Activated naive CD4-positive, alpha-beta T cell treated with anti-CD3 and anti-CD28 coated beads, Interleukin-2, amount 10 ng/mL, durations not matched to agents 7 days and 5 days (primary cell): Measurements from ENCODE around the gene QPCTL.
A peak's percentile ranks its signal among the peaks of the same experiment; 100 is the strongest.
"Not testable (repeated sequence)": the region's sequence is repeated elsewhere in the genome, so short reads cannot be mapped to it uniquely, and the experiment has no call there.

Experiments used
- CTCF ChIA-PET: fragments of 350-600 bp; sonication (Branson Sonifier 250); formaldehyde crosslinking; loops from one replicate; lab custom pipeline; 2021; ENCODE audit warnings: antibody characterized with exemption; lab: Charles Lee
- DNase-seq: peaks from one replicate; pipeline ENCODE4 v3.0.0-alpha.2; 2020
- H3K27ac Mint-ChIP-seq: one replicate; pipeline ENCODE4 v1.8.0; 2021; ENCODE audit warnings: mild to moderate bottlenecking, moderate library complexity, mixed read lengths
- H3K27me3 Mint-ChIP-seq: one replicate; pipeline ENCODE4 v1.8.0; 2021; ENCODE audit warnings: mild to moderate bottlenecking, mixed read lengths
- H3K36me3 Mint-ChIP-seq: one replicate; pipeline ENCODE4 v1.8.0; 2021; ENCODE audit warnings: mixed read lengths
- H3K4me1 Mint-ChIP-seq: one replicate; pipeline ENCODE4 v1.8.0; 2021; ENCODE audit warnings: mixed read lengths
- H3K4me3 Mint-ChIP-seq: one replicate; pipeline ENCODE4 v1.8.0; 2021; ENCODE audit warnings: mild to moderate bottlenecking, moderate library complexity, mixed read lengths
- H3K9me3 Mint-ChIP-seq: one replicate; pipeline ENCODE4 v1.8.0; 2021; ENCODE audit warnings: mixed read lengths

The QPCTL gene

GRCh38 chr19:45685045-45685444, 7.4 kb upstream of the QPCTL start:
- H3K27ac Mint-ChIP-seq, H3K4me3 Mint-ChIP-seq, H3K27me3 Mint-ChIP-seq, H3K9me3 Mint-ChIP-seq, DNase-seq, CTCF ChIA-PET: not testable (repeated sequence)
- Mint-ChIP-seq H3K4me1 (peaks cover 14% of the 10 kb centered on the region), H3K36me3 (peaks cover 22% of the 10 kb centered on the region)

GRCh38 chr19:45687599-45687998, 4.9 kb upstream of the QPCTL start:
- peaks cover 23% of the 10 kb centered on the region for H3K36me3 Mint-ChIP-seq
- no peak overlapping the region for H3K4me3 Mint-ChIP-seq
- DNase-seq, result no peak
- no peak overlapping the region for H3K27ac Mint-ChIP-seq
- H3K4me1 Mint-ChIP-seq, result peaks cover 15% of the 10 kb centered on the region
- no peaks in the 10 kb centered on the region for H3K27me3 Mint-ChIP-seq
- CTCF ChIA-PET, result interaction anchor here (1.4 kb wide), 1 partner anchor 10 kb away, joined by 5 read pairs; no protein-coding TSS in a partner anchor
- no peaks in the 10 kb centered on the region for H3K9me3 Mint-ChIP-seq

- no peaks in the 10 kb centered on the region for H3K27me3 Mint-ChIP-seq
- H3K36me3 Mint-ChIP-seq, result peaks cover 26% of the 10 kb centered on the region
- H3K4me1 Mint-ChIP-seq, result peaks cover 26% of the 10 kb centered on the region
Observed at GRCh38 chr19:45691516-45692186, 815 bp upstream of the QPCTL start, which contains the start of gene SNRPD2. SNRPD2 (minus strand) TSS chr19:45691953; CDS start chr19:45691888, 65 bp downstream.

GRCh38 chr19:45693106-45693788, 781 bp downstream of the QPCTL start:
- DNase-seq, result peak; percentile 86
- no peaks in the 10 kb centered on the region for H3K27me3 Mint-ChIP-seq
- peak overlapping the region; percentile 93 for H3K4me3 Mint-ChIP-seq
- H3K4me1 Mint-ChIP-seq, result peaks cover 26% of the 10 kb centered on the region
- peak overlapping the region; percentile 92 for H3K27ac Mint-ChIP-seq
- CTCF ChIA-PET, result interaction anchor here (0.7 to 5.0 kb wide), 18 partner anchors 10 to 254 kb away, joined by 3 to 43 read pairs (median 4); partner anchors contain the start of genes FBXO46 and SIX5
- H3K36me3 Mint-ChIP-seq, result peaks cover 23% of the 10 kb centered on the region
- no peaks in the 10 kb centered on the region for H3K9me3 Mint-ChIP-seq

More at GRCh38 chr19:45691516-45692186, 815 bp upstream of the QPCTL start, which contains the start of gene SNRPD2:
- Mint-ChIP-seq H3K27ac (peak within 1 kb of the TSS; percentile 92), H3K4me3 (peak within 1 kb of the TSS; percentile 93), H3K9me3 (no peaks in the 10 kb centered on the region)
- DNase-seq, result peak; percentile 94
- CTCF ChIA-PET, result interaction anchor here (0.8 to 5.0 kb wide), 9 partner anchors 8 to 253 kb away, joined by 3 to 43 read pairs (median 4); partner anchors contain the start of gene SIX5

GRCh38 chr19:45701676-45702075, 9.2 kb downstream of the QPCTL start:
- H3K27me3 Mint-ChIP-seq, result no peaks in the 10 kb centered on the region
- CTCF ChIA-PET, result interaction anchor here (8.1 kb wide), 1 partner anchor 8 kb away, joined by 43 read pairs; the partner anchor contains the start of gene QPCTL
- peaks cover 10% of the 10 kb centered on the region for H3K4me1 Mint-ChIP-seq
- peak overlapping the region; percentile 5 for H3K27ac Mint-ChIP-seq
- DNase-seq, result no peak
- no peaks in the 10 kb centered on the region for H3K9me3 Mint-ChIP-seq
- H3K4me3 Mint-ChIP-seq, result no peak overlapping the region
- H3K36me3 Mint-ChIP-seq, result peaks cover 13% of the 10 kb centered on the region

- H3K4me1 Mint-ChIP-seq, result peaks cover 12% of the 10 kb centered on the region
- H3K9me3 Mint-ChIP-seq, result no peaks in the 10 kb centered on the region
- CTCF ChIA-PET, result interaction anchor here (8.1 kb wide), 1 partner anchor 11 kb away, joined by 43 read pairs; the partner anchor contains the start of gene QPCTL
- H3K27ac Mint-ChIP-seq, result no peak overlapping the region
- H3K36me3 Mint-ChIP-seq, result peaks cover 17% of the 10 kb centered on the region
- no peak overlapping the region for H3K4me3 Mint-ChIP-seq
- no peaks in the 10 kb centered on the region for H3K27me3 Mint-ChIP-seq
- no peak for DNase-seq
Observed at GRCh38 chr19:45705115-45705514, 12.6 kb downstream of the QPCTL start.

- Mint-ChIP-seq H3K27me3 (no peaks in the 10 kb centered on the region), H3K36me3 (peaks cover 22% of the 10 kb centered on the region), H3K4me1 (peaks cover 15% of the 10 kb centered on the region), H3K9me3 (no peaks in the 10 kb centered on the region), H3K27ac (no peak overlapping the region), H3K4me3 (no peak overlapping the region)
- DNase-seq, result no peak
- CTCF ChIA-PET, result interaction anchor here (1.5 to 8.1 kb wide), 2 partner anchors 10 to 12 kb away, joined by 4 to 43 read pairs; partner anchors contain the start of gene QPCTL
Observed at GRCh38 chr19:45705710-45706415, 13.4 kb downstream of the QPCTL start.

- Mint-ChIP-seq H3K27me3 (no peaks in the 10 kb centered on the region), H3K36me3 (peaks cover 20% of the 10 kb centered on the region), H3K4me1 (peaks cover 10% of the 10 kb centered on the region), H3K9me3 (no peaks in the 10 kb centered on the region), H3K27ac (peak overlapping the region; percentile 49), H3K4me3 (no peak overlapping the region)
- no peak for DNase-seq
- CTCF ChIA-PET, result no interaction called here
Observed at GRCh38 chr19:45710356-45711130, 18.1 kb downstream of the QPCTL start.

- H3K36me3 Mint-ChIP-seq, result peaks cover 21% of the 10 kb centered on the region
- H3K9me3 Mint-ChIP-seq, result no peaks in the 10 kb centered on the region
- CTCF ChIA-PET, result interaction anchor here (1.4 kb wide), 1 partner anchor 18 kb away, joined by 3 read pairs; no protein-coding TSS in a partner anchor
- no peaks in the 10 kb centered on the region for H3K27me3 Mint-ChIP-seq
- peaks cover 21% of the 10 kb centered on the region for H3K4me1 Mint-ChIP-seq
- H3K4me3 Mint-ChIP-seq, result no peak overlapping the region
- H3K27ac Mint-ChIP-seq, result no peak overlapping the region
- no peak for DNase-seq
Observed at GRCh38 chr19:45711851-45712698, 19.6 kb downstream of the QPCTL start.

- H3K4me3 Mint-ChIP-seq, result no peak overlapping the region
- H3K4me1 Mint-ChIP-seq, result peaks cover 27% of the 10 kb centered on the region
- H3K9me3 Mint-ChIP-seq, result no peaks in the 10 kb centered on the region
- peaks cover 23% of the 10 kb centered on the region for H3K36me3 Mint-ChIP-seq
- H3K27me3 Mint-ChIP-seq, result no peaks in the 10 kb centered on the region
- no peak overlapping the region for H3K27ac Mint-ChIP-seq
- CTCF ChIA-PET, result interaction anchor here (1.4 kb wide), 1 partner anchor 19 kb away, joined by 3 read pairs; no protein-coding TSS in a partner anchor
- DNase-seq, result no peak
Observed at GRCh38 chr19:45712699-45713067, 20.2 kb downstream of the QPCTL start.

GRCh38 chr19:45713141-45713540, 20.7 kb downstream of the QPCTL start:
- no peak overlapping the region for H3K27ac Mint-ChIP-seq
- H3K9me3 Mint-ChIP-seq, result no peaks in the 10 kb centered on the region
- H3K36me3 Mint-ChIP-seq, result peaks cover 23% of the 10 kb centered on the region
- CTCF ChIA-PET, result interaction anchor here (1.0 to 1.4 kb wide), 2 partner anchors 19 to 20 kb away, joined by 3 to 7 read pairs; no protein-coding TSS in a partner anchor
- peaks cover 30% of the 10 kb centered on the region for H3K4me1 Mint-ChIP-seq
- H3K4me3 Mint-ChIP-seq, result no peak overlapping the region
- DNase-seq, result no peak
- no peaks in the 10 kb centered on the region for H3K27me3 Mint-ChIP-seq

- peaks cover 39% of the 10 kb centered on the region for H3K4me1 Mint-ChIP-seq
- DNase-seq, result no peak
- CTCF ChIA-PET, result interaction anchor here (1.5 to 1.7 kb wide), 2 partner anchors 23 to 64 kb away, joined by 4 to 5 read pairs; partner anchors contain the start of gene QPCTL
- no peak overlapping the region for H3K4me3 Mint-ChIP-seq
- no peaks in the 10 kb centered on the region for H3K27me3 Mint-ChIP-seq
- no peak overlapping the region for H3K27ac Mint-ChIP-seq
- peaks cover 30% of the 10 kb centered on the region for H3K36me3 Mint-ChIP-seq
- no peaks in the 10 kb centered on the region for H3K9me3 Mint-ChIP-seq
Observed at GRCh38 chr19:45715139-45715538, 22.7 kb downstream of the QPCTL start.
